A673 (cell line): Measurements from ENCODE around the gene LMNTD2. TPM values are rescaled to one million over a fixed set of nuclear protein-coding genes. Genes with fewer than 3 reads are reported as not detected.

Source experiments
- BruUV-seq: library from RNA; stranded (reverse); fragments of 400-500 nt; replicated peaks from 2 replicates; lab custom pipeline; 2021; lab: Mats Ljungman, UMichigan
- CTCF ChIA-PET: fragments of 300-600 bp; sonication (Branson Sonifier 250); formaldehyde crosslinking; loops from one replicate; lab custom pipeline; 2022; ENCODE audit warnings: antibody characterized with exemption; lab: Charles Lee
- POLR2A ChIA-PET: fragments of 300-600 bp; sonication (Branson Sonifier 250); formaldehyde crosslinking; loops from one replicate; lab custom pipeline; 2022; ENCODE audit warnings: antibody characterized with exemption; ENCODE audit not compliant: low non-redundant PET; lab: Charles Lee
- DNase-seq: peaks from one replicate; pipeline ENCODE4 v3.0.0-alpha.2; 2015; ENCODE audit warnings: low spot score
- H3K27ac ChIP-seq: fragments of 200-600 bp; sonication (generic); 2 replicates; pipeline ENCODE4 v1.5.1; 2016; ENCODE audit warnings: mixed run types, low read depth, mild to moderate bottlenecking, mixed read lengths, antibody characterized with exemption, low read length; ENCODE audit not compliant: poor library complexity, severe bottlenecking
- H3K27me3 ChIP-seq: fragments of 200-600 bp; sonication (generic); replicated peaks from 2 replicates; pipeline ENCODE4 v1.6.1; 2017; ENCODE audit warnings: mixed run types, low read depth, mild to moderate bottlenecking, mixed read lengths, antibody characterized with exemption, low read length; ENCODE audit not compliant: insufficient read depth, poor library complexity
- H3K36me3 ChIP-seq: fragments of 200-600 bp; sonication (generic); 2 replicates; pipeline ENCODE4 v1.6.1; 2016; ENCODE audit warnings: mixed run types, mild to moderate bottlenecking, mixed read lengths, antibody characterized with exemption, low read length; ENCODE audit not compliant: insufficient read depth, poor library complexity, severe bottlenecking
- H3K4me1 ChIP-seq: fragments of 200-600 bp; sonication (generic); 2 replicates; pipeline ENCODE4 v1.6.1; 2017; ENCODE audit warnings: mixed run types, mild to moderate bottlenecking, mixed read lengths, antibody characterized with exemption, low read length; ENCODE audit not compliant: insufficient read depth, poor library complexity, severe bottlenecking
- H3K4me3 ChIP-seq: fragments of 200-600 bp; sonication (generic); 2 replicates; pipeline ENCODE4 v1.5.1; 2016; ENCODE audit warnings: low read depth, mixed run types, mild to moderate bottlenecking, mixed read lengths, low read length; ENCODE audit not compliant: poor library complexity, severe bottlenecking
- H3K9me3 ChIP-seq: fragments of 200-600 bp; sonication (generic); 2 replicates; pipeline ENCODE4 v1.6.1; 2016; ENCODE audit warnings: mixed run types, low read depth, mild to moderate bottlenecking, mixed read lengths, antibody characterized with exemption, low read length; ENCODE audit not compliant: poor library complexity, severe bottlenecking
- EZH2 ChIP-seq: fragments of 200-600 bp; sonication (generic); IDR thresholded peaks from 2 replicates; pipeline ENCODE4 v1.6.1; 2017; ENCODE audit warnings: borderline replicate concordance, low read depth, mild to moderate bottlenecking, mixed read lengths, antibody characterized with exemption, low read length; ENCODE audit not compliant: poor library complexity, severe bottlenecking
- intact Hi-C: fragments of 100-400 bp; cut with micrococcal nuclease; formaldehyde crosslinking; loops from one replicate; pipeline ENCODE4 v1.10.0; 2022; ENCODE audit not compliant: unreplicated experiment
- total RNA-seq: library from RNA; stranded (reverse); gene quantifications from 2 replicates; pipeline ENCODE4 v1.2.3, GENCODE V29; 2021
- TF ChIP-seq, protein P1 (sequence below): fragments of 300-800, 200-600 bp; sonication (generic); conservative IDR thresholded peaks from 2 replicates; pipeline ENCODE4 v1.5.1; 2017; ENCODE audit warnings: low read depth, mild to moderate bottlenecking, antibody characterized with exemption, low read length, moderate library complexity, mixed read lengths

Gene LMNTD2
- total RNA-seq, 1 experiment from 2014 or later, result 1.1 TPM

DNA sequence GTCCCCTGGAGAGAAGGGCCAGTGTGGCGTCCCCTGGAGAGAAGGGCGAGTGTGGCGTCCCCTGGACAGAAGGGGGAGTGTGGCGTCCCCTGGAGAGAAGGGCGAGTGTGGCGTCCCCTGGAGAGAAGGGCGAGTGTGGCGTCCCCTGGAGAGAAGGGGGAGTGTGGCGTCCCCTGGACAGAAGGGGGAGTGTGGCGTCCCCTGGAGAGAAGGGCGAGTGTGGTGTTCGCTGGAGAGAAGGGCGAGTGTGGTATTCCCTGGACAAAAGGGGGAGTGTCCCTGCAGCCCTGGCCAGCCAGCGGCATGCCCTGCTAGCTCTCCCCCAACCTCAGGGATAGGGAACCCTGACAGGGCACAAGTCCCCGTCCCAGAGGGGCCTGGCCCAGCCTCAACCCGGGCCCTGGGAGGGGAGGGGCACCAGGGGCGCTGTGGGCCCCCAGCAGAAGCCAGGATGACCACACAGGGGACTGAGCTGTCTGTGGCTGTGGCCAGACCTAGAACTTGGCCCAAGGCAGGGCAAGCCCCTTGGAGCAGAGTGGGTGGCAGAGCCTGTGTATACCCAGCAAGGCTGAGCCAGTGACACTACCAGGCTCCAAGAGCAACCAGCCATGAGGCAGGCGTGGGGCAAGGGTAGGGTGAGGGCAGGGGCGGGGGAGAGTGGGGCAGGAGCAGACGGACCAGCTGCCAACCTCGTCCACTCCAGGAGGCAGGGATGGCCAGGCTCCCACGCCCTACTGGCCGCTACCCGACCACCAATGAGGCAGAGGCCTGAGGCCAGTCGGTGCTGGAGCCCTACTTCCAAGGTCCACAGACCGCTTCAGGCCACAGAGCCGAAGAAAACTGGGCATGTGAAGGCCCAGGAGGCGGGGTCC lies 29.3 kb downstream of the LMNTD2 start:
- intact Hi-C loops, result no loop called here
- no peak for DNase-seq
- no peaks in the 10 kb centered on the region for H3K9me3 ChIP-seq
- H3K36me3 ChIP-seq, result peaks cover 14% of the 10 kb centered on the region
- H3K27ac ChIP-seq, result no peak overlapping the region
- no TSS peak for BruUV-seq
- H3K4me3 ChIP-seq, result no peak overlapping the region
- POLR2A ChIA-PET, result no interaction called here
- CTCF ChIA-PET, result no interaction called here
- no peaks in the 10 kb centered on the region for H3K27me3 ChIP-seq
- H3K4me1 ChIP-seq, result peaks cover 2% of the 10 kb centered on the region
- TF ChIP-seq EZH2, result no peak
- TF ChIP-seq, protein P1, sequence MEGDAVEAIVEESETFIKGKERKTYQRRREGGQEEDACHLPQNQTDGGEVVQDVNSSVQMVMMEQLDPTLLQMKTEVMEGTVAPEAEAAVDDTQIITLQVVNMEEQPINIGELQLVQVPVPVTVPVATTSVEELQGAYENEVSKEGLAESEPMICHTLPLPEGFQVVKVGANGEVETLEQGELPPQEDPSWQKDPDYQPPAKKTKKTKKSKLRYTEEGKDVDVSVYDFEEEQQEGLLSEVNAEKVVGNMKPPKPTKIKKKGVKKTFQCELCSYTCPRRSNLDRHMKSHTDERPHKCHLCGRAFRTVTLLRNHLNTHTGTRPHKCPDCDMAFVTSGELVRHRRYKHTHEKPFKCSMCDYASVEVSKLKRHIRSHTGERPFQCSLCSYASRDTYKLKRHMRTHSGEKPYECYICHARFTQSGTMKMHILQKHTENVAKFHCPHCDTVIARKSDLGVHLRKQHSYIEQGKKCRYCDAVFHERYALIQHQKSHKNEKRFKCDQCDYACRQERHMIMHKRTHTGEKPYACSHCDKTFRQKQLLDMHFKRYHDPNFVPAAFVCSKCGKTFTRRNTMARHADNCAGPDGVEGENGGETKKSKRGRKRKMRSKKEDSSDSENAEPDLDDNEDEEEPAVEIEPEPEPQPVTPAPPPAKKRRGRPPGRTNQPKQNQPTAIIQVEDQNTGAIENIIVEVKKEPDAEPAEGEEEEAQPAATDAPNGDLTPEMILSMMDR, result no peak

DNA sequence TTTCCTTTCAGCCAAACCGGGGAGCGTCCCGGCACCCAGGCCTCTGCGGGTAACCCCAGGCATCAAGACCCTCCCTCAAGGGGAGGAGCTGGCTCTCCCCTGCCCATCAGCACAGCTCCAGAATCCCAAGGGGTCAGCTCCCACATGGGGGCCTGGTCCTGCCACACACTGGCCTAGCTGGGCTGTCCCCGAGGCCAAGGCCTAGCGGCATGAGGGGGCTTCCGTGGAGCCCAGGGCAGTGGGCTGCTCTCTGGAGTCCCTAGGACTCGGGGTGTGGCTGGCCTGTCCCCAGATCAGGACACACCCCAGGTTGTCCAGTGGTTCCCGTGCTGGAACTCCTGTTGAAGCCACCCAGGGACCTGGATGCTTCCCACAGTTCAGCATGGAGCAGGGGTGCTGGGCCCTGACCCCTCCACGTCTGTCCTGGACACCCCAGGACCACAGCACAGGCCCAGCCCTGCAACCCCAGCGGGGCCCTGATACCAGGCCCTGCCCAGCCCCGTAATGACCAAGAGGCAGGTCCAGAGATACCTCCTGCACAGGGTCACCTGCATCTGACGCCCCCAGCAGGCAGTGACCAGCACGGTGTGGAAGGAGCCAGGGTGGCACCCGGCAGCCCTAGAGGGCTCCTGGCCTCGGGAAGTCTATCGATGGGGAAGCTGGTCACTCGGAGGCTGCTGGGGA lies 30.7 kb downstream of the LMNTD2 start:
- DNase-seq, result no peak
- Histone ChIP-seq H3K4me1 (peaks cover 2% of the 10 kb centered on the region), H3K9me3 (no peaks in the 10 kb centered on the region), H3K27me3 (no peaks in the 10 kb centered on the region), H3K27ac (no peak overlapping the region), H3K4me3 (no peak overlapping the region), H3K36me3 (peaks cover 14% of the 10 kb centered on the region)
- POLR2A ChIA-PET, result no interaction called here
- CTCF ChIA-PET, result no interaction called here
- TF ChIP-seq, protein P1, result no peak
- TF ChIP-seq EZH2, result no peak
- BruUV-seq, result no TSS peak
- intact Hi-C loops, result no loop called here

DNA sequence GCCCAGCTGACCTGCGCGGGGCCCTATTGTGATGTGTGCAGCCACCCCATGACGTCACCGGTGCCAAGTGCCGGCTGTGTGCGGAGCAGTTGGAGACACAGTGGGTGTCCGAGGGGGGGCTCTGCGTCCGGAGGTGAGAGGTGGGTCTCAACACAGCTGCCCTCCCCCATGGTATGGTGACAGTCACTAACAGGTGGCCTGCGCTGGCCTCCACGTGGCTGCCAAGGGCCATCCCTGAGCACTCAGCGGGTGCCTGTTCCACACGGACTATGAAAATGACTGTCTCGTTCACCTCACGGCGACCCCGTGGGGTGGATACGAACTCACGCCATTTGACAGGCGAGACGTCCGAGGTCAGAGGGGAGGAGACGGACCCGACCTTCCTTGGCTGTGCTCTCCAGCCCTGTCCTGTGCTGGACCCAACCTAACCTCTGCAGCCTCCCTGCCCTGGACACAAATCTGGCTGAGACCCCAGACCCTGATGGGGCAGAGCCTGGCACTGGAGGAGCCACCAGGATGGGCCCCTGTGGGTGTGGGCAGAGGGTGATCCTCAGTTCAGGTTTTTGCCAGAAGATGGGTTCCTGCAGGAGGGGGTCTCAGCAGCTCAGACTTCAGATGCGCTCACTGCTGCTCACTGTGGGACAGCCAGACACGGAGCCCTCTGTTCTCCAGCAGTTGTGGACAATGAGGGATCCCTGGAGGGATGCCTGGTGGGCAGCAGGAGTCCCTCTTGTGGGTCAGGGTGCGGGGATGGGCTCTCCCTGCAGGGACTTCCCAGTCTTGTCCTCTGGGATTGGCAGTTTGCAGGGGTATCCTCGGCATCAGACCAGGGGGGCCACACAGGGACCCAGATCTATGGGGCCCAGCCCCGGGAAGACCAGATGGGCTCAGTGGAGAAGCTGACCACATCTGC lies 31.5 kb downstream of the LMNTD2 start:
- POLR2A ChIA-PET, result no interaction called here
- no peak overlapping the region for H3K4me3 ChIP-seq
- TF ChIP-seq, protein P1, result no peak
- no peak for TF ChIP-seq EZH2
- intact Hi-C loops, result no loop called here
- peaks cover 14% of the 10 kb centered on the region for H3K36me3 ChIP-seq
- BruUV-seq, result no TSS peak
- H3K27ac ChIP-seq, result no peak overlapping the region
- no peaks in the 10 kb centered on the region for H3K4me1 ChIP-seq
- H3K9me3 ChIP-seq, result no peaks in the 10 kb centered on the region
- no peak for DNase-seq
- H3K27me3 ChIP-seq, result no peaks in the 10 kb centered on the region
- CTCF ChIA-PET, result no interaction called here
